K562 (cell line): Measurements from ENCODE around the gene LYRM7. TPM values are rescaled to one million over a fixed set of nuclear protein-coding genes. Genes with fewer than 3 reads are reported as not detected.

ENCODE experiments used
- ATAC-seq: fragments of 200-7000 bp; cut with Tn5 transposase; 3 replicates; pipeline ENCODE4 v1.9.1; 2020; ENCODE audit warnings: moderate library complexity
- BruUV-seq: library from RNA; stranded (reverse); fragments of 400-500 nt; replicated peaks from 2 replicates; lab custom pipeline; 2021; lab: Mats Ljungman, UMichigan
- CTCF ChIA-PET: fragments of 300-600 bp; formaldehyde crosslinking; extraction: SDS; loops from one replicate; lab custom pipeline; 2021; ENCODE audit warnings: low intra/inter-chr PET ratio; lab: Yijun Ruan, JAX
- POLR2A ChIA-PET: fragments of 300-600, 350-650 bp; sonication (Branson Sonifier 250); formaldehyde crosslinking; extraction: SDS; loops from one replicate; lab custom pipeline; 2021; ENCODE audit warnings: antibody characterized with exemption, inconsistent platforms; lab: Yijun Ruan, JAX
- DNase-seq, 4 experiments: peaks; one replicate each; pipeline versions ENCODE4 v3.0.0 to v3.0.0-alpha.2; 2011 to 2018; ENCODE audit warnings: low spot score in 3 of 4, mixed read lengths in 3 of 4; ENCODE audit errors: extremely low read depth in 1 of 4
- FAIRE-seq: peaks from 2 replicates; lab custom pipeline; 2011; peaks lifted over from hg19 to GRCh38; lab: Jason Lieb, UNC
- H2AFZ ChIP-seq: 2 replicates; pipeline ENCODE4 v1.6.0; 2011; ENCODE audit warnings: low read depth, low read length, control low read depth, inconsistent platforms
- H3K27ac ChIP-seq: fragments of 200-600 bp; 3 replicates; pipeline ENCODE4 v1.8.0; 2011; ENCODE audit warnings: low read depth, mild to moderate bottlenecking, control low read depth, inconsistent platforms, low read length, moderate library complexity, mixed read lengths; ENCODE audit errors: extremely low read depth
- H3K27me3 ChIP-seq, 2 experiments: fragments of 300-600 bp in 1 of 2; 2 replicates in 1 of 2; 3 replicates in 1 of 2; pipeline versions ENCODE4 v1.6.0 to v1.8.0; 2011; ENCODE audit warnings: inconsistent platforms in 2 of 2, low read length in 2 of 2, mild to moderate bottlenecking in 1 of 2, mixed read lengths in 1 of 2, moderate library complexity in 1 of 2; ENCODE audit not compliant: control insufficient read depth in 2 of 2, insufficient read depth in 2 of 2
- H3K36me3 ChIP-seq: fragments of 300-600 bp; 3 replicates; pipeline ENCODE4 v1.8.0; 2011; ENCODE audit warnings: mild to moderate bottlenecking, low read length, inconsistent platforms; ENCODE audit not compliant: control insufficient read depth, insufficient read depth
- H3K4me1 ChIP-seq, 2 experiments: fragments of 200-600 bp in 1 of 2; replicated peaks in 1 of 2; 2 replicates in 1 of 2; 3 replicates in 1 of 2; pipeline versions ENCODE4 v1.5.1 to v1.8.0; 2011; ENCODE audit warnings: inconsistent platforms in 2 of 2, low read length in 2 of 2, mild to moderate bottlenecking in 1 of 2, mixed read lengths in 1 of 2, moderate library complexity in 1 of 2; ENCODE audit not compliant: control insufficient read depth in 2 of 2, insufficient read depth in 2 of 2
- H3K4me2 ChIP-seq: 2 replicates; pipeline ENCODE4 v1.6.1; 2011; ENCODE audit warnings: low read length, control low read depth, inconsistent platforms, mixed read lengths; ENCODE audit not compliant: insufficient read depth
- H3K4me3 ChIP-seq: fragments of 200-600 bp; sonication (generic), shearing (Covaris generic); 2 replicates; pipeline ENCODE4 v1.5.1; 2016; ENCODE audit warnings: control low read depth, inconsistent platforms
- H3K79me2 ChIP-seq: fragments of 200-600 bp; 3 replicates; pipeline ENCODE4 v1.8.0; 2011; ENCODE audit warnings: low read length, inconsistent platforms; ENCODE audit not compliant: control insufficient read depth, insufficient read depth
- H3K9ac ChIP-seq, 2 experiments: 2 replicates each; pipeline versions ENCODE4 v1.6.0 to v1.6.1; 2011; ENCODE audit warnings: low read depth in 2 of 2, low read length in 2 of 2, control low read depth in 1 of 2, inconsistent platforms in 1 of 2, mild to moderate bottlenecking in 1 of 2, mixed read lengths in 1 of 2; ENCODE audit not compliant: insufficient read depth in 1 of 2
- H3K9me1 ChIP-seq: one replicate; pipeline ENCODE4 v1.6.0; 2011; ENCODE audit warnings: inconsistent platforms, mild to moderate bottlenecking, low read length, moderate library complexity; ENCODE audit not compliant: control insufficient read depth, insufficient read depth
- H3K9me3 ChIP-seq: replicated peaks from 2 replicates; pipeline ENCODE4 v1.5.1; 2011; ENCODE audit warnings: low read depth, low read length, inconsistent platforms; ENCODE audit not compliant: control insufficient read depth, insufficient read depth
- H4K20me1 ChIP-seq: replicated peaks from 2 replicates; pipeline ENCODE4 v1.6.1; 2011; ENCODE audit warnings: low read length, inconsistent platforms, mixed read lengths; ENCODE audit not compliant: control insufficient read depth, insufficient read depth
- ATF2 ChIP-seq: sonication (generic); formaldehyde crosslinking; IDR thresholded peaks from 2 replicates; pipeline ENCODE4 v1.8.1; 2022; ENCODE audit warnings: missing genetic modification reagents
- ELF1 ChIP-seq: fragments of 200-800 bp; sonication (Bioruptor generic); IDR thresholded peaks from 2 replicates; pipeline ENCODE4 v1.6.1; 2016; ENCODE audit warnings: missing genetic modification characterization, missing compliant biosample characterization
- GATAD2A ChIP-seq: fragments of 450-650 bp; IDR thresholded peaks from 2 replicates; pipeline ENCODE4 v1.6.1; 2017
- HMG20A ChIP-seq: fragments of 450-650 bp; formaldehyde crosslinking; conservative IDR thresholded peaks from 2 replicates; pipeline ENCODE4 v1.4.0; 2020; ENCODE audit warnings: mild to moderate bottlenecking, mixed read lengths
- MTA1 ChIP-seq: fragments of 450-650 bp; IDR thresholded peaks from 2 replicates; pipeline ENCODE4 v1.6.1; 2017; ENCODE audit warnings: borderline replicate concordance
- NELFE ChIP-seq: IDR thresholded peaks from 2 replicates; pipeline ENCODE4 v1.6.1; 2011; ENCODE audit warnings: mild to moderate bottlenecking; ENCODE audit not compliant: insufficient read depth, insufficient read length
- NFIX ChIP-seq: fragments of 250-450 bp; sonication (Bioruptor Pico); IDR thresholded peaks from 2 replicates; pipeline ENCODE4 v1.4.0; 2020; ENCODE audit warnings: low read depth, mild to moderate bottlenecking, moderate library complexity
- PML ChIP-seq: IDR thresholded peaks from 2 replicates; pipeline ENCODE4 v1.6.1; 2012; ENCODE audit warnings: low read length, inconsistent platforms
- USF1 ChIP-seq: sonication (generic); formaldehyde crosslinking; IDR thresholded peaks from 2 replicates; pipeline ENCODE4 v1.9.0; 2022; ENCODE audit warnings: mild to moderate bottlenecking, missing genetic modification reagents
- ZEB2 ChIP-seq: fragments of 450-650 bp; IDR thresholded peaks from 2 replicates; pipeline ENCODE4 v1.6.1; 2016
- ZHX1 ChIP-seq: fragments of 150-350 bp; conservative IDR thresholded peaks from 2 replicates; pipeline ENCODE4 v1.6.1; 2014; ENCODE audit warnings: low read length
- ZNF561 ChIP-seq: fragments of 450-650 bp; formaldehyde crosslinking; conservative IDR thresholded peaks from 2 replicates; pipeline ENCODE4 v1.4.0; 2020; ENCODE audit warnings: mild to moderate bottlenecking, moderate library complexity
- WGBS: fragments of 100-300 bp; shearing (Covaris generic); methylation state at CpG from one replicate; pipeline ENCODE4 v1.1.6; 2016; ENCODE audit warnings: low coverage, mixed read lengths; ENCODE audit not compliant: insufficient coverage; ENCODE audit errors: missing lambda C conversion rate; 5-methylcytosine and 5-hydroxymethylcytosine counted together
- in situ Hi-C: fragments of 300-500 bp; cut with MboI; formaldehyde crosslinking; loops from 4 replicates; pipeline ENCODE4 v1.15.0; 2018; ENCODE audit warnings: inconsistent platforms, mixed read lengths
- intact Hi-C: fragments of 100-400 bp; cut with micrococcal nuclease; formaldehyde crosslinking; loops from 2 replicates; pipeline ENCODE4 v1.14.2; 2022
- polyA plus RNA-seq, 8 experiments: library from polyadenylated mRNA; depleted of rRNA in 4 of 8; stranded (reverse) in 5 of 8; unstranded in 3 of 8; fragments of >200 nt; fragmentation: Nextera tagmentation in 2 of 8; fragmentation: Illumina TruSeq in 1 of 8; extraction: Ambion mirVana in 2 of 8; extraction: Trizol in 1 of 8; gene quantifications; 2 replicates each; pipeline versions ENCODE4 v1.2.1 to v1.2.3, GENCODE V29; 2011 to 2014; ENCODE audit warnings: inconsistent platforms in 1 of 8, missing spikeins in 1 of 8
- total RNA-seq, 7 experiments: library from RNA; depleted of rRNA in 6 of 7; stranded (reverse); fragments of >200 nt in 6 of 7; fragmentation: Illumina TruSeq in 2 of 7; extraction: Trizol in 2 of 7; gene quantifications; 2 replicates each; pipeline versions ENCODE4 v1.2.1 to v1.2.3, GENCODE V29; 2011 to 2021; ENCODE audit warnings: low replicate concordance in 1 of 7
- TF ChIP-seq, protein P1 (sequence below): fragments of 250-450 bp; sonication (Bioruptor Pico); IDR thresholded peaks from 2 replicates; pipeline ENCODE4 v1.4.0; 2020; ENCODE audit warnings: mild to moderate bottlenecking, moderate library complexity
- TF ChIP-seq, protein P2 (sequence below): fragments of 450-650 bp; IDR thresholded peaks from 2 replicates; pipeline ENCODE4 v1.6.1; 2016; ENCODE audit warnings: low read depth, mild to moderate bottlenecking, moderate library complexity

The LYRM7 gene
- total and polyA plus RNA-seq, 9 of the 15 experiments (the other 6 are each of a cell fraction or from before 2014, with no cell fraction given): 16.2 to 70.1 (median 33.3) TPM

GRCh38 chr5:131139321-131139720 is 31.4 kb upstream of the LYRM7 start (continued):
- no peak for TF ChIP-seq USF1 (CRISPR knock-in tag)

DNA sequence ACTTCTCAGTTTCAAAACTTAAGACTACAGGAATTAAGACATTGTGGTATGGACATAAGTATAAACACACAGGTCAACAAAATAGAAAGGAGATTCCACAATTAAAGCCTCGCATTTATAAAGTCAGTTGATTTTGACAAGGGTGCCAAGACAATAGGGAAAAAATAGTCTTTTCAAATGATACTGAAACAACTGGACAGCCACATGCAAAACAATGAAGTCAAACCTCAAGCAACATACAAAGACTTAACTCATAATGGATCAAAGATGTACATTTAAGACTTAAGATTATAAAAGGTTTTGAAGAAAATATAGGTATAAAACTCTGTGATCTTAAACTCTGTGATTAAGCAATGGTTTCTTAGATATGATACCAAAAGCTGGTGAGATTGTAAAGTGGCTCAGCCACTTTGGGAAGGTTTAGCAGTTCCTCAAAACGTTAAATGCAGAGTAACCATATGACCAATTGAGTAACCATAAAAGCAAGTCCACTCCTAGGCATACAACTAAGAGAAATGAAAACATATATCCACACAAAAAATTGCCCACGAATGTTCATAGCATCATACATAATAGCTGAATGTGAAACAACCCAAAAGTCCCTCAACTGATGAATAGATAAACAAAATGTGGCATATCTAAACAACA is 27.6 kb upstream of the LYRM7 start:
- no peaks in the 10 kb centered on the region for H4K20me1 ChIP-seq
- peaks cover 4% of the 10 kb centered on the region for H3K9me3 ChIP-seq
- no peak overlapping the region for H3K4me2 ChIP-seq
- no peaks in the 10 kb centered on the region for H3K9me1 ChIP-seq
- ChIA-PET CTCF (no interaction called here), POLR2A (no interaction called here)
- no peaks in the 10 kb centered on the region for H3K79me2 ChIP-seq
- no peaks in the 10 kb centered on the region for H3K36me3 ChIP-seq
- in situ Hi-C loops: no loop called here
- no peak overlapping the region for H3K9ac ChIP-seq
- ATAC-seq: no peak
- no peaks in the 10 kb centered on the region for H3K27me3 ChIP-seq
- no peak overlapping the region for H3K27ac ChIP-seq
- FAIRE-seq: no peak
- no peak for DNase-seq
- intact Hi-C loops: no loop called here
- H2AFZ ChIP-seq: no peak overlapping the region
- 0% methylated on average over 3 of the region's 3 CpGs for WGBS
- no peak overlapping the region for H3K4me3 ChIP-seq
- BruUV-seq: no TSS peak
- H3K4me1 ChIP-seq: no peaks in the 10 kb centered on the region; a peak in 1 of 5 replicates
- TF ChIP-seq ZNF561 (CRISPR knock-in tag): no peak
- TF ChIP-seq MTA1: no peak
- no peak for TF ChIP-seq NFIX (CRISPR knock-in tag)
- TF ChIP-seq GATAD2A: no peak
- no peak for TF ChIP-seq ZHX1
- no peak for TF ChIP-seq ATF2 (CRISPR knock-in tag)
- TF ChIP-seq, protein P1, sequence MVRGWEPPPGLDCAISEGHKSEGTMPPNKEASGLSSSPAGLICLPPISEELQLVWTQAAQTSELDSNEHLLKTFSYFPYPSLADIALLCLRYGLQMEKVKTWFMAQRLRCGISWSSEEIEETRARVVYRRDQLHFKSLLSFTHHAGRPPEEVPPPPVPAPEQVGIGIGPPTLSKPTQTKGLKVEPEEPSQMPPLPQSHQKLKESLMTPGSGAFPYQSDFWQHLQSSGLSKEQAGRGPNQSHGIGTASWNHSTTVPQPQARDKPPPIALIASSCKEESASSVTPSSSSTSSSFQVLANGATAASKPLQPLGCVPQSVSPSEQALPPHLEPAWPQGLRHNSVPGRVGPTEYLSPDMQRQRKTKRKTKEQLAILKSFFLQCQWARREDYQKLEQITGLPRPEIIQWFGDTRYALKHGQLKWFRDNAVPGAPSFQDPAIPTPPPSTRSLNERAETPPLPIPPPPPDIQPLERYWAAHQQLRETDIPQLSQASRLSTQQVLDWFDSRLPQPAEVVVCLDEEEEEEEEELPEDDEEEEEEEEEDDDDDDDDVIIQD (CRISPR knock-in tag): no peak
- no peak for TF ChIP-seq PML
- TF ChIP-seq, protein P2, sequence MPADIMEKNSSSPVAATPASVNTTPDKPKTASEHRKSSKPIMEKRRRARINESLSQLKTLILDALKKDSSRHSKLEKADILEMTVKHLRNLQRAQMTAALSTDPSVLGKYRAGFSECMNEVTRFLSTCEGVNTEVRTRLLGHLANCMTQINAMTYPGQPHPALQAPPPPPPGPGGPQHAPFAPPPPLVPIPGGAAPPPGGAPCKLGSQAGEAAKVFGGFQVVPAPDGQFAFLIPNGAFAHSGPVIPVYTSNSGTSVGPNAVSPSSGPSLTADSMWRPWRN: no peak
- TF ChIP-seq ELF1: no peak
- TF ChIP-seq ZEB2: no peak
- TF ChIP-seq HMG20A: no peak
- TF ChIP-seq NELFE: no peak
